ENCODE data around the gene PSMG2. TPM values are rescaled to one million over a fixed set of nuclear protein-coding genes. Genes with fewer than 3 reads are reported as not detected.
"Not testable (repeated sequence)": the region's sequence is repeated elsewhere in the genome, so short reads cannot be mapped to it uniquely, and the experiment has no call there.

The PSMG2 gene
- total RNA-seq, 1 donor from 2014 or later = 42.6 TPM

- ATAC-seq (ENCODE audit: poor library complexity) = no peak
- no peak for DNase-seq
- intact Hi-C loops (cut with DNase I) = no loop called here
Observed at GRCh38 chr18:12751891-12752290, 49.0 kb downstream of the PSMG2 start.

- ATAC-seq (ENCODE audit: poor library complexity) (no peak), DNase-seq (no peak)
- intact Hi-C loops (cut with DNase I) = no loop called here
Observed at GRCh38 chr18:12754511-12754910, 51.7 kb downstream of the PSMG2 start.

- DNase-seq; intact Hi-C loops (cut with DNase I); ATAC-seq (ENCODE audit: poor library complexity): not testable (repeated sequence)
Observed at GRCh38 chr18:12755606-12756005, 52.8 kb downstream of the PSMG2 start.

GRCh38 chr18:12756619-12757239 is 53.9 kb downstream of the PSMG2 start:
- ATAC-seq (ENCODE audit: poor library complexity); DNase-seq; intact Hi-C loops (cut with DNase I): not testable (repeated sequence)

GRCh38 chr18:12758566-12758965 is 55.7 kb downstream of the PSMG2 start:
- intact Hi-C loops (cut with DNase I); DNase-seq; ATAC-seq (ENCODE audit: poor library complexity): not testable (repeated sequence)

GRCh38 chr18:12765126-12765525 is 62.3 kb downstream of the PSMG2 start:
- intact Hi-C loops (cut with DNase I) = no loop called here
- no peak for ATAC-seq (ENCODE audit: poor library complexity)

GRCh38 chr18:12765586-12765985 is 62.7 kb downstream of the PSMG2 start:
- intact Hi-C loops (cut with DNase I) = no loop called here
- DNase-seq = no peak
- ATAC-seq (ENCODE audit: poor library complexity) = no peak

More at GRCh38 chr18:12765126-12765525, 62.3 kb downstream of the PSMG2 start:
- no peak for DNase-seq

- intact Hi-C loops (cut with DNase I) = no loop called here
- DNase-seq (no peak), ATAC-seq (ENCODE audit: poor library complexity) (no peak)
Observed at GRCh38 chr18:12766986-12767433, 64.2 kb downstream of the PSMG2 start.

- no peak for DNase-seq
- intact Hi-C loops (cut with DNase I) = no loop called here
- no peak for ATAC-seq (ENCODE audit: poor library complexity)
Observed at GRCh38 chr18:12767580-12768155, 64.8 kb downstream of the PSMG2 start.

GRCh38 chr18:12768625-12769024 is 65.8 kb downstream of the PSMG2 start:
- DNase-seq (no peak), ATAC-seq (ENCODE audit: poor library complexity) (no peak)
- intact Hi-C loops (cut with DNase I) = no loop called here

- ATAC-seq (ENCODE audit: poor library complexity) = no peak
- intact Hi-C loops (cut with DNase I) = no loop called here
- DNase-seq = no peak
Observed at GRCh38 chr18:12769136-12769535, 66.3 kb downstream of the PSMG2 start.

- DNase-seq (no peak), ATAC-seq (ENCODE audit: poor library complexity) (no peak)
- intact Hi-C loops (cut with DNase I) = no loop called here
Observed at GRCh38 chr18:12769644-12770440, 67.0 kb downstream of the PSMG2 start.

GRCh38 chr18:12770469-12771219 is 67.8 kb downstream of the PSMG2 start:
- intact Hi-C loops (cut with DNase I) = no loop called here
- DNase-seq (no peak), ATAC-seq (ENCODE audit: poor library complexity) (no peak)

GRCh38 chr18:12772111-12772510 is 69.3 kb downstream of the PSMG2 start:
- no peak for DNase-seq
- ATAC-seq (ENCODE audit: poor library complexity) = no peak
- intact Hi-C loops (cut with DNase I) = no loop called here

GRCh38 chr18:12773369-12773768 is 70.5 kb downstream of the PSMG2 start:
- ATAC-seq (ENCODE audit: poor library complexity) = no peak
- no peak for DNase-seq
- intact Hi-C loops (cut with DNase I) = no loop called here

GRCh38 chr18:12774982-12775381 is 72.1 kb downstream of the PSMG2 start:
- intact Hi-C loops (cut with DNase I) = no loop called here
- ATAC-seq (ENCODE audit: poor library complexity) (no peak), DNase-seq (no peak)

All from Right ventricle myocardium superior (tissue), 1 donor.